ENCODE data around the gene CEP95.

DNA sequence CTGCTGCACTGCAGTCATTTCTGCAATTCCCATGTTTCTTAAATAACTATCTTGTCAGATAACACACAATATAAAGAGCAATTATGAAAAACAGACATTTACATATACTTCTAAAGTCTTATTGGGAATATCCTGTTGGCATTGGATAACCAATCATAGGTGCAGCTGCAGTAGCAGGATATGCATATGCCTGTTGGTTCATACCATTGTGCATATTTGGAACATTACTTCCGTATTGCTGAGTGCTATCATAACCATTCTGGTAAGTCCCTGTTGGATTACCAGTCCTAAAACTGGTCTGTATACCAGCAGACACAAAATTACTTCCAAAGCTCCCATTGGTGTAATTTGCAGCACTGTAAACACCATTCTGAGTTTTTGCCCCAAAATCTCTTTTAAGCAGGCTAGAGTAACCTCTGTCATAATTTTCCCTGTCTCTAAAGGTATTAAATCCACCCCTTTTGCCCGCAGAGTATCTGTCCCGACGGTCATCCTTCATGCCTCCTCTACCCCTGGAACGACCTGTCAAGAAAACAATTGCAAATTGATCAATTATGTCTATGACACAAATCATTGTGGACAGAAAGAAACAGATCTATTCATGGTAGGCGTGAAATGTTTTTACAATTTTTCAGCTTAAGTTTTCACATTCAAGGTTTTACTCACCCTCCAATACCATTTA lies 6.8 kb upstream of the CEP95 start:
- no peak for TF ChIP-seq CTCF (IDR thresholded peaks at IDR 0.05)
- TF ChIP-seq POLR2A (IDR thresholded peaks at IDR 0.05), result no peak
